Upper lobe of left lung (tissue), 4 donors: ENCODE results near the gene MACC1.

ENCODE experiments used
- CTCF ChIP-seq, 6 experiments: fragments of 450-650 bp in 4 of 6; fragments of 200-600 bp in 2 of 6; sonication (generic) in 2 of 6; IDR thresholded peaks; one replicate each; pipeline ENCODE4 v1.5.1; 2016 to 2019; ENCODE audit warnings: antibody characterized with exemption in 6 of 6
- EP300 ChIP-seq, 4 donors: sonication (generic); formaldehyde crosslinking; IDR thresholded peaks; one replicate each; pipeline ENCODE4 v1.5.1; 2017; ENCODE audit warnings: antibody characterized with exemption in 4 of 4, control low read depth in 2 of 4
- POLR2A ChIP-seq, 4 donors: fragments of 450-650 bp; IDR thresholded peaks; one replicate each; pipeline ENCODE4 v1.5.1; 2016 to 2017; ENCODE audit warnings: antibody characterized with exemption in 4 of 4, mild to moderate bottlenecking in 2 of 4
- POLR2AphosphoS5 ChIP-seq, 2 donors: sonication (generic); formaldehyde crosslinking; IDR thresholded peaks; one replicate each; pipeline ENCODE4 v1.5.1; 2017; ENCODE audit warnings: antibody characterized with exemption in 2 of 2

- no peak for TF ChIP-seq POLR2A (IDR thresholded peaks at IDR 0.05)
- TF ChIP-seq EP300 (IDR thresholded peaks at IDR 0.05) = no peak
- TF ChIP-seq CTCF (IDR thresholded peaks at IDR 0.05) = no peak
- no peak for TF ChIP-seq POLR2AphosphoS5 (IDR thresholded peaks at IDR 0.05)
These were observed 28.6 kb downstream of the MACC1 start for GRCh38 chr7:20188567-20188966.
